Activated CD8-positive, alpha-beta T cell treated with anti-CD3 and anti-CD28 coated beads, Interleukin-2, amount 10 ng/mL, durations not matched to agents 7 days and 5 days (primary cell): ENCODE data around the gene CD86. TPM values are rescaled to one million over a fixed set of nuclear protein-coding genes. Genes with fewer than 3 reads are reported as not detected.

Experiments used
- ATAC-seq: fragments of 150-1000 bp; cut with Tn5 transposase; one replicate; pipeline ENCODE4 v1.10.0; 2021; ENCODE audit warnings: moderate library complexity
- CTCF ChIA-PET: fragments of 350-600 bp; sonication (Branson Sonifier 250); formaldehyde crosslinking; loops from one replicate; lab custom pipeline; 2021; ENCODE audit warnings: antibody characterized with exemption; lab: Charles Lee
- POLR2A ChIA-PET: fragments of 350-600 bp; sonication (Branson Sonifier 250); formaldehyde crosslinking; loops from one replicate; lab custom pipeline; 2021; ENCODE audit warnings: antibody characterized with exemption; lab: Charles Lee
- DNase-seq: peaks from one replicate; pipeline ENCODE4 v3.0.0-alpha.2; 2020
- H3K27ac Mint-ChIP-seq: one replicate; pipeline ENCODE4 v1.8.0; 2021; ENCODE audit warnings: mild to moderate bottlenecking, mixed read lengths
- H3K27me3 Mint-ChIP-seq: one replicate; pipeline ENCODE4 v1.8.0; 2021; ENCODE audit warnings: low read depth, mixed read lengths
- H3K36me3 Mint-ChIP-seq: one replicate; pipeline ENCODE4 v1.8.0; 2021; ENCODE audit warnings: low read depth, mixed read lengths
- H3K4me1 Mint-ChIP-seq: one replicate; pipeline ENCODE4 v1.8.0; 2021; ENCODE audit warnings: low read depth, mixed read lengths
- H3K4me3 Mint-ChIP-seq: one replicate; pipeline ENCODE4 v1.8.0; 2021; ENCODE audit warnings: mild to moderate bottlenecking, mixed read lengths
- H3K9me3 Mint-ChIP-seq: one replicate; pipeline ENCODE4 v1.8.0; 2022; ENCODE audit warnings: mixed read lengths; ENCODE audit not compliant: insufficient read depth
- total RNA-seq, 2 experiments: library from RNA; stranded (reverse); gene quantifications; one replicate each; pipeline ENCODE4 v1.2.3, GENCODE V29; 2021

CD86 gene
- total RNA-seq, 2 experiments from 2014 or later: 0.95 to 1.5 TPM

GRCh38 chr3:122079524-122080206, 24.5 kb downstream of the CD86 start:
- peak overlapping the region; percentile 22 for H3K27ac Mint-ChIP-seq
- H3K27me3 Mint-ChIP-seq: peaks cover 6% of the 10 kb centered on the region
- H3K4me1 Mint-ChIP-seq: peaks cover 43% of the 10 kb centered on the region
- ATAC-seq: no peak
- ChIA-PET POLR2A (interaction anchor here (1.4 kb wide), 1 partner anchor 12 kb away, joined by 4 read pairs; no protein-coding TSS in a partner anchor), CTCF (interaction anchor here (1.5 to 2.4 kb wide), 2 partner anchors 12 to 22 kb away, joined by 3 to 9 read pairs; no protein-coding TSS in a partner anchor)
- no peak overlapping the region for H3K4me3 Mint-ChIP-seq
- DNase-seq: no peak
- H3K9me3 Mint-ChIP-seq: no peaks in the 10 kb centered on the region
- no peaks in the 10 kb centered on the region for H3K36me3 Mint-ChIP-seq

GRCh38 chr3:122080207-122080587, 25.0 kb downstream of the CD86 start:
- ChIA-PET CTCF (interaction anchor here (1.5 to 2.4 kb wide), 2 partner anchors 11 to 21 kb away, joined by 3 to 9 read pairs; no protein-coding TSS in a partner anchor), POLR2A (no interaction called here)
- DNase-seq (no peak), ATAC-seq (no peak)
- Mint-ChIP-seq H3K36me3 (no peaks in the 10 kb centered on the region), H3K4me1 (peaks cover 39% of the 10 kb centered on the region), H3K27me3 (peaks cover 6% of the 10 kb centered on the region), H3K9me3 (no peaks in the 10 kb centered on the region), H3K27ac (peak overlapping the region; percentile 22), H3K4me3 (no peak overlapping the region)

- Mint-ChIP-seq H3K27ac (peak overlapping the region; percentile 41), H3K4me3 (no peak overlapping the region), H3K36me3 (no peaks in the 10 kb centered on the region), H3K9me3 (no peaks in the 10 kb centered on the region), H3K4me1 (peaks cover 34% of the 10 kb centered on the region), H3K27me3 (peaks cover 6% of the 10 kb centered on the region)
- POLR2A ChIA-PET: interaction anchor here (0.7 to 1.2 kb wide), 2 partner anchors 12 to 535 kb away, joined by 3 to 5 read pairs; no protein-coding TSS in a partner anchor
- CTCF ChIA-PET: interaction anchor here (0.7 to 2.4 kb wide), 5 partner anchors 10 to 20 kb away, joined by 3 to 9 read pairs (median 3); no protein-coding TSS in a partner anchor
- DNase-seq (no peak), ATAC-seq (peak; percentile 48)
These were observed 26.5 kb downstream of the CD86 start for GRCh38 chr3:122081543-122082247.

- Mint-ChIP-seq H3K27ac (no peak overlapping the region), H3K27me3 (peaks cover 3% of the 10 kb centered on the region), H3K4me1 (peaks cover 27% of the 10 kb centered on the region), H3K9me3 (no peaks in the 10 kb centered on the region), H3K4me3 (no peak overlapping the region), H3K36me3 (no peaks in the 10 kb centered on the region)
- POLR2A ChIA-PET: no interaction called here
- ATAC-seq (no peak), DNase-seq (no peak)
- CTCF ChIA-PET: interaction anchor here (0.6 to 1.7 kb wide), 2 partner anchors 9 to 11 kb away, joined by 3 to 8 read pairs; no protein-coding TSS in a partner anchor
These were observed 27.2 kb downstream of the CD86 start for GRCh38 chr3:122082357-122082756.

GRCh38 chr3:122084799-122085198, 29.6 kb downstream of the CD86 start:
- Mint-ChIP-seq H3K36me3 (no peaks in the 10 kb centered on the region), H3K4me3 (no peak overlapping the region), H3K27ac (no peak overlapping the region), H3K4me1 (peaks cover 20% of the 10 kb centered on the region), H3K9me3 (no peaks in the 10 kb centered on the region), H3K27me3 (peaks cover 3% of the 10 kb centered on the region)
- ATAC-seq (no peak), DNase-seq (no peak)
- POLR2A ChIA-PET: no interaction called here
- CTCF ChIA-PET: interaction anchor here (2.4 kb wide), 1 partner anchor 9 kb away, joined by 11 read pairs; no protein-coding TSS in a partner anchor

DNA sequence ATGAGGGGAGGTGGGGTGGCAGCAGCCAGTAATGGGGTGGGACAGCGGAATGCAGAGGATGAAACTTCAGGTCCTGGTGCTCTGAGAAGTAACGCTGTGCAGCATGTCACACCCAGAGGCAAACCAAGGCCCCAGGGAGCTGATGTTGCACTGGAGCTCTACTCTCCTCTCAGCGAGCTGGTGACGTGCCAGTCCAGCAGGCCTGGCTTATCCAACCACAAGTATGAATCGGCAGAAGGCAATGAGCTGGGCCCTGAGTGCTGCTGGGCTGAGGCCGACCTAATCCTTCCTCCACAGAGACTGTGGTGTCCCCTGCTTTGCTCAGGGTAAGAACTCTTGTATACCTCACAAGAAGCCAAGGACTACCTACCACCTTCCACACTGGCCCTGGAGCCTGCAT, 30.5 kb downstream of the CD86 start:
- no peaks in the 10 kb centered on the region for H3K36me3 Mint-ChIP-seq
- peaks cover 4% of the 10 kb centered on the region for H3K27me3 Mint-ChIP-seq
- no peak for ATAC-seq
- H3K27ac Mint-ChIP-seq: no peak overlapping the region
- H3K9me3 Mint-ChIP-seq: no peaks in the 10 kb centered on the region
- no peak for DNase-seq
- ChIA-PET POLR2A (no interaction called here), CTCF (interaction anchor here (1.1 to 2.4 kb wide), 2 partner anchors 8 to 15 kb away, joined by 3 to 11 read pairs; no protein-coding TSS in a partner anchor)
- H3K4me1 Mint-ChIP-seq: peaks cover 13% of the 10 kb centered on the region
- no peak overlapping the region for H3K4me3 Mint-ChIP-seq

GRCh38 chr3:122088531-122088930, 33.4 kb downstream of the CD86 start:
- ChIA-PET POLR2A (no interaction called here), CTCF (interaction anchor here (8.0 kb wide), 1 partner anchor 14 kb away, joined by 34 read pairs; no protein-coding TSS in a partner anchor)
- peaks cover 4% of the 10 kb centered on the region for H3K27me3 Mint-ChIP-seq
- peaks cover 18% of the 10 kb centered on the region for H3K4me1 Mint-ChIP-seq
- DNase-seq: no peak
- H3K4me3 Mint-ChIP-seq: no peak overlapping the region
- peaks cover 2% of the 10 kb centered on the region for H3K36me3 Mint-ChIP-seq
- H3K27ac Mint-ChIP-seq: no peak overlapping the region
- H3K9me3 Mint-ChIP-seq: no peaks in the 10 kb centered on the region
- no peak for ATAC-seq

DNA sequence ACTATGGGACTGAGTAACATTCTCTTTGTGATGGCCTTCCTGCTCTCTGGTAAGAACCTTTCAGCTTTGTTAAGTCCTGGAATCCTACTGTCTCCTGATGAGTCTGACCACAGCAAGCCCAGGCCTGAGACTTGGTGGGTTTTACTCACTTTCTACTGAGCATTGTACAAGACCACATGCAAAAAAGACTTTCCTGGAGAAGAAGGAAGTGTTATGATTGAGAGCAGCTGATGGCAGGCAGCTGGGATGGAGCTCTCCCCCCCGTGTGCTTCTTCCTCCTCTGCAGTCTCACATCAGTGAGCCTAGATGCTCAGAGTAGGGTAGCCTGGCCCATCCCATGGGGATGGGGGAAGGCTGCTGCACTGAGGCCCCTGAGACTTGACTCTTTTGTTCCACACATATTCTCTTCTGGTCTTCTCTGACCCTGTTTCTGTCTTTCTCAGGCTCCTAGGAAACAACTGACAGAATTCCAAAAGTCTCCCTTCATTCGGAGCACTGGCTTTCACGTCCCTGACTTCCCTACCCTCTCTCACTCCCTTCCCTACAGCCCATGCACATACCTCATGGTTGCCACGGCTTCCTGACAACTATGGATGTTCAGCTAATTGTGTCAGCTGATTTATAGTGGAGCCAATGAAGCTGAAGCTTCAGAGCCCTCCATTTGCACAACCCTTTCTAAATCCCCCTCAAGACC, 36.6 kb downstream of the CD86 start:
- ChIA-PET POLR2A (interaction anchor here (1.7 kb wide), 1 partner anchor 13 kb away, joined by 4 read pairs; no protein-coding TSS in a partner anchor), CTCF (interaction anchor here (0.9 to 8.0 kb wide), 7 partner anchors 9 to 292 kb away, joined by 3 to 34 read pairs (median 3); partner anchors contain the start of gene FAM162A)
- Mint-ChIP-seq H3K27me3 (peaks cover 4% of the 10 kb centered on the region), H3K4me3 (no peak overlapping the region), H3K27ac (peak overlapping the region; percentile 85), H3K9me3 (no peaks in the 10 kb centered on the region), H3K4me1 (peaks cover 29% of the 10 kb centered on the region), H3K36me3 (peaks cover 2% of the 10 kb centered on the region)
- ATAC-seq (no peak), DNase-seq (no peak)

DNA sequence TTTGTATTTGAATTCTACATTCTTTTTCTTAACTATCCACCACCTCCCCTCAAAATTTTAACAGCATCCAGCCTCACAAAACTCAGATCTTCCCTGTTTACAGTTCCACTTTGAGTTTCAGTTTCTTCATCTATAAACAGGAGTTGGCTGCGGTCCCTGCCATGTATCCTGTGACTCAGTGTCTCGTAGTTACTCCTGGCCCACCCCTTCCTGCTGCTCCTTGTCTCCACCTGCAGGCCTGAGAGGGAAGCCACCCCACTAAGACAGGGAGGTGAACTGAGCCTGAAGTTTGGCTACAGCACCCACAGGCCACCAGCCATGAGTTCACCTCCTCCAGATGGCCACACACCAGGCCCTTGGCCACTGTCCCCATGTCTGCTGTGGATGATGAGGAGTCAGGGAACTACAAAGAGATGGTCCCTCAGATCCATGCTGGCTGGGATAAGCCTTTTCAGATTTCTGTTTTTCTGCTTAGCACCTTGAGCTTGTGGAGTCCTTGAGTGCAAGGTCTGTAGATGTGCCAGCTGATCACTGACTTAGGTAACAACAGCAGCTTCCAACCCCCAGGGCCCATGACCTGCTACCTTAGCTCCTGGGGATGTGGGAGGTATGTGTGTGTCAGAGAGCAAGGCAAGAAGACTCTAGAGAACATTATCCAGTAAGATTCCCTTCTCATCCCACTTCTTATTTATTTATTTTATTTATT, 37.5 kb downstream of the CD86 start:
- H3K36me3 Mint-ChIP-seq: peaks cover 2% of the 10 kb centered on the region
- POLR2A ChIA-PET: no interaction called here
- H3K27ac Mint-ChIP-seq: peak overlapping the region; percentile 85
- CTCF ChIA-PET: interaction anchor here (0.7 to 8.0 kb wide), 12 partner anchors 8 to 546 kb away, joined by 3 to 34 read pairs (median 4); no protein-coding TSS in a partner anchor
- no peaks in the 10 kb centered on the region for H3K9me3 Mint-ChIP-seq
- ATAC-seq (peak; percentile 82), DNase-seq (peak; percentile 63)
- H3K27me3 Mint-ChIP-seq: peaks cover 4% of the 10 kb centered on the region
- H3K4me1 Mint-ChIP-seq: peaks cover 29% of the 10 kb centered on the region
- no peak overlapping the region for H3K4me3 Mint-ChIP-seq

DNA sequence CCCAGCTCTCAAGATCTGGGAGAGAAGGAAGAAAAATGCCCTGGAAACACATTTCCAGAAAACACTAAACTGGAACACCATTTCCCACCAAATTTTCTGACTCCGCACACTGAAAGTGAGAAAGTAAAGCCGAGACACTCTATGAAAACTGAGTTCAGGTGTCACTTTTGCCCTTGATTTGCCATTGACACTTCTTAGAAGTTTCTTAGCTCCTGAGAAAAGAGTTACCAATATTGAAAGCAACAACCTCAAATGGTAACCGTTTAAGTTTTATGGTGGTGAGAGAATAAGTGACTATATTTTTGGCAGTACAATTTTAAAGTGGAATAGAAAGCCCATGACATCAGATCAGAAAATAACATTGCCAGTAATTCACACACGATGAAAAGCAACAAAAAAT, 39.0 kb downstream of the CD86 start:
- ATAC-seq (no peak), DNase-seq (no peak)
- H3K9me3 Mint-ChIP-seq: no peaks in the 10 kb centered on the region
- H3K36me3 Mint-ChIP-seq: peaks cover 2% of the 10 kb centered on the region
- ChIA-PET CTCF (interaction anchor here (0.6 to 8.0 kb wide), 8 partner anchors 8 to 547 kb away, joined by 3 to 34 read pairs (median 4); no protein-coding TSS in a partner anchor), POLR2A (interaction anchor here (0.6 to 0.8 kb wide), 3 partner anchors 13 to 548 kb away, joined by 3 to 5 read pairs (median 3); partner anchors contain the start of gene POLQ)
- H3K27ac Mint-ChIP-seq: peak overlapping the region; percentile 68
- peaks cover 1% of the 10 kb centered on the region for H3K27me3 Mint-ChIP-seq
- no peak overlapping the region for H3K4me3 Mint-ChIP-seq
- H3K4me1 Mint-ChIP-seq: peaks cover 29% of the 10 kb centered on the region
